Suprapubic skin (tissue), 4 donors: Measurements from ENCODE around the gene KLHDC9. TPM values are rescaled to one million over a fixed set of nuclear protein-coding genes. Genes with fewer than 3 reads are reported as not detected.

Experiments used
- DNase-seq, 2 donors: peaks; one replicate each; pipeline ENCODE4 v3.0.0-alpha.2; 2019; ENCODE audit warnings: low spot score in 2 of 2
- H3K27ac ChIP-seq: fragments of 200-600 bp; sonication (generic); one replicate; pipeline ENCODE4 v1.5.1; 2019
- H3K27me3 ChIP-seq: fragments of 200-600 bp; sonication (generic); one replicate; pipeline ENCODE4 v1.5.1; 2019
- H3K36me3 ChIP-seq: fragments of 200-600 bp; sonication (generic); one replicate; pipeline ENCODE4 v1.5.1; 2019
- H3K4me1 ChIP-seq: fragments of 200-600 bp; sonication (generic); one replicate; pipeline ENCODE4 v1.5.1; 2019
- H3K4me3 ChIP-seq: fragments of 200-600 bp; sonication (generic); one replicate; pipeline ENCODE4 v1.5.1; 2019; ENCODE audit warnings: mild to moderate bottlenecking
- H3K9me3 ChIP-seq: fragments of 200-600 bp; sonication (generic); one replicate; pipeline ENCODE4 v1.5.1; 2019
- EP300 ChIP-seq: sonication (generic); formaldehyde crosslinking; IDR thresholded peaks from one replicate; pipeline ENCODE4 v1.6.1; 2017; ENCODE audit warnings: antibody characterized with exemption
- POLR2A ChIP-seq, 2 donors: fragments of 450-650 bp; IDR thresholded peaks; one replicate each; pipeline ENCODE4 v1.6.1; 2017; ENCODE audit warnings: antibody characterized with exemption in 2 of 2, mild to moderate bottlenecking in 2 of 2, moderate library complexity in 2 of 2
- POLR2AphosphoS5 ChIP-seq, 3 donors: sonication (generic); formaldehyde crosslinking; IDR thresholded peaks; one replicate each; pipeline ENCODE4 v1.6.1; 2017; ENCODE audit warnings: antibody characterized with exemption in 3 of 3
- WGBS: methylation state at CpG from one replicate; pipeline ENCODE4 v1.1.5; 2018; 5-methylcytosine and 5-hydroxymethylcytosine counted together
- total RNA-seq, 4 donors: library from RNA; depleted of rRNA; stranded (reverse); fragments of >200 nt; gene quantifications; one replicate each; pipeline ENCODE4 v1.1.0, GENCODE V29; 2016
- TF ChIP-seq, protein P1 (sequence below), 2 donors: fragments of 200-600 bp in 1 of 2; fragments of 450-650 bp in 1 of 2; sonication (generic) in 1 of 2; IDR thresholded peaks; one replicate each; pipeline ENCODE4 v1.5.1; 2016 to 2019; ENCODE audit warnings: antibody characterized with exemption in 2 of 2, mild to moderate bottlenecking in 1 of 2, moderate library complexity in 1 of 2

The KLHDC9 gene
- total RNA-seq, 4 donors from 2014 or later, result 1.3 to 4.0 (median 1.4) TPM; not detected in 1

DNA sequence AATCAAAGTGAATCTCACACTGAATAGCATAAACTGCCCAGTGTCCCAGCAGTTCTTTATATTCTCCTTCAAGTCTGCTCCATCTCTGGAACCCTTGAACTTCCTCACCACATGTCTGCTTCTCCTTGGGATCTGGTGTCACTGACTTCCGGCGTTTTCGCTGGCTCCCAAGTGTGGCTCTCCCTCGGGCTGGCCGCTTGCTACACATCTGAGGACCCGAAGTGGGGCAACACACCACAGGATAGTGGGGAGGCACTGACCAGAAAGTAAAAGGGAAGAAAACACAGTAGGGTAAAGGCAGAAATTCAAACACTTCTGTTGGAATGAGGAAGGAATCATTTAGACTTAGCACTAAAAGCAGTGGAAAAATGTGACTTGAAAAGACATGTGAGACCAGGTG lies 24.8 kb downstream of the KLHDC9 start:
- Histone ChIP-seq H3K27me3 (no peaks in the 10 kb centered on the region), H3K36me3 (peaks cover 72% of the 10 kb centered on the region), H3K9me3 (no peaks in the 10 kb centered on the region), H3K27ac (no peak overlapping the region), H3K4me3 (no peak overlapping the region), H3K4me1 (peaks cover 41% of the 10 kb centered on the region)
- DNase-seq, result no peak
- 85% methylated on average over 6 of the region's 6 CpGs for WGBS
- TF ChIP-seq POLR2A (IDR thresholded peaks at IDR 0.05), result no peak
- no peak for TF ChIP-seq EP300
- TF ChIP-seq, protein P1, sequence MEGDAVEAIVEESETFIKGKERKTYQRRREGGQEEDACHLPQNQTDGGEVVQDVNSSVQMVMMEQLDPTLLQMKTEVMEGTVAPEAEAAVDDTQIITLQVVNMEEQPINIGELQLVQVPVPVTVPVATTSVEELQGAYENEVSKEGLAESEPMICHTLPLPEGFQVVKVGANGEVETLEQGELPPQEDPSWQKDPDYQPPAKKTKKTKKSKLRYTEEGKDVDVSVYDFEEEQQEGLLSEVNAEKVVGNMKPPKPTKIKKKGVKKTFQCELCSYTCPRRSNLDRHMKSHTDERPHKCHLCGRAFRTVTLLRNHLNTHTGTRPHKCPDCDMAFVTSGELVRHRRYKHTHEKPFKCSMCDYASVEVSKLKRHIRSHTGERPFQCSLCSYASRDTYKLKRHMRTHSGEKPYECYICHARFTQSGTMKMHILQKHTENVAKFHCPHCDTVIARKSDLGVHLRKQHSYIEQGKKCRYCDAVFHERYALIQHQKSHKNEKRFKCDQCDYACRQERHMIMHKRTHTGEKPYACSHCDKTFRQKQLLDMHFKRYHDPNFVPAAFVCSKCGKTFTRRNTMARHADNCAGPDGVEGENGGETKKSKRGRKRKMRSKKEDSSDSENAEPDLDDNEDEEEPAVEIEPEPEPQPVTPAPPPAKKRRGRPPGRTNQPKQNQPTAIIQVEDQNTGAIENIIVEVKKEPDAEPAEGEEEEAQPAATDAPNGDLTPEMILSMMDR (IDR thresholded peaks at IDR 0.05), result no peak

DNA sequence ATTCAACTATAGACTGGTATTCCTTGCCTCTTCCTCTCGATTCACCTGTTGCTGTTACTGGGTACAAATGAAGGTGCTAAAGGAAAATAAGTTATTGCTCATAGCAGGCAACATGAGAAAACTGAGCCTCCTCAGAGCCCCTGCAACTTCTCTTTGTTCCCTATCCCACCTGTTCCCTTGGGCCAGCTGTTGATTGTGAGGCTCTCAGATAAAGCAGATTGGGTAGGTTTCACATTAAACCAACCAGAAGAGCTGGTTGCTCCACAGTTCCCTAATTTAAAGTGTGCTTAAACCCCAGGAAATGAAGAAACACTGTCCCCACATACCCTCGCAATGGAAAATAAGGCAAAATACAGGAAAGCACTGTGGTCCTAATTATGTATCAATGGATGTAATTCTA lies 29.5 kb downstream of the KLHDC9 start:
- Histone ChIP-seq H3K4me1 (peaks cover 25% of the 10 kb centered on the region), H3K27me3 (no peaks in the 10 kb centered on the region), H3K27ac (no peak overlapping the region), H3K9me3 (no peaks in the 10 kb centered on the region), H3K36me3 (peaks cover 55% of the 10 kb centered on the region), H3K4me3 (no peak overlapping the region)
- no peak for TF ChIP-seq POLR2AphosphoS5 (IDR thresholded peaks at IDR 0.05)
- no peak for TF ChIP-seq EP300
- no peak for TF ChIP-seq POLR2A (IDR thresholded peaks at IDR 0.05)
- TF ChIP-seq, protein P1 (IDR thresholded peaks at IDR 0.05), result no peak
- no peak for DNase-seq
- 87% methylated on average over 2 of the region's 2 CpGs for WGBS

DNA sequence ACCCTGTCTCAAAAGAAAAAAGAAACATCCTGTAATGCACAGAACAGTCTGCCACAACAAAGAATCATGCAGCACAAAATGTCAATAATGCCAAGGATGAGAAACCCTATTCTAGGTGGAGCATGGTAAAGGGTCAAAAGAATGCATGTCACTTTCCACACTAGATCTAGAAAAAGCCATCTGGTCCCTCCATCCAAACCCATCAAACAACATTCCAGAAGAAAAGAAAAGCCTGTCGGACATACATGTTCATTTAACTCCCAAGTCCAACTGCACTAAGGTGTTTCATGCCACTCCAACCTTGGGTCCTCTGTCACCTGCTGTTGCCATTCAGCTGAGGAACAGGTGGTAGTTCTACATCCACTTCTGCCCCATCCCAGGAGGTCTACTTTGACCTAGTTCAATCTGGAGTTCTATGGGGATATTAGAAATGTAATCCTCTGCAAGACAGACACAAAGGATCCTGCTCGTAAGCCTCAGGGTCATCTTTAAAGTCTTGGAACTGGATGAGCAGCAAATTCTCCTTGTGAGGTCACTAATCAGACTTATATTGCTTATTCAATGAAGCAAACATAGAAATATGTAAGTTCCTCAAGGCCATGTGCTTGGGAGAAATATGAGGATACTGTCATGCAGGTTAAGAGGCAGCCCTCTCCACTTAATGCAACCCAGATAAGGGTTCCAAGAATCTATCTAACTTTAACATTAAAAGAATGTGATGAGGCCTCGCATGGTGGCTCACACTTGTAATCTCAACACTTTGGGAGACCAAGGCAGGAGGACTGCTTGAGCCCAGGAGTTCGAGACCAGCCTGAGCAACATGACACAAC lies 30.6 kb downstream of the KLHDC9 start:
- 86% methylated on average over 4 of the region's 4 CpGs for WGBS
- DNase-seq, result no peak
- H3K4me1 ChIP-seq, result peaks cover 32% of the 10 kb centered on the region
- TF ChIP-seq EP300, result no peak
- TF ChIP-seq POLR2A (IDR thresholded peaks at IDR 0.05), result no peak
- TF ChIP-seq, protein P1 (IDR thresholded peaks at IDR 0.05), result no peak
- TF ChIP-seq POLR2AphosphoS5 (IDR thresholded peaks at IDR 0.05), result no peak
- H3K27me3 ChIP-seq, result no peaks in the 10 kb centered on the region
- no peak overlapping the region for H3K27ac ChIP-seq
- no peaks in the 10 kb centered on the region for H3K9me3 ChIP-seq
- H3K4me3 ChIP-seq, result no peak overlapping the region
- H3K36me3 ChIP-seq, result peaks cover 43% of the 10 kb centered on the region

DNA sequence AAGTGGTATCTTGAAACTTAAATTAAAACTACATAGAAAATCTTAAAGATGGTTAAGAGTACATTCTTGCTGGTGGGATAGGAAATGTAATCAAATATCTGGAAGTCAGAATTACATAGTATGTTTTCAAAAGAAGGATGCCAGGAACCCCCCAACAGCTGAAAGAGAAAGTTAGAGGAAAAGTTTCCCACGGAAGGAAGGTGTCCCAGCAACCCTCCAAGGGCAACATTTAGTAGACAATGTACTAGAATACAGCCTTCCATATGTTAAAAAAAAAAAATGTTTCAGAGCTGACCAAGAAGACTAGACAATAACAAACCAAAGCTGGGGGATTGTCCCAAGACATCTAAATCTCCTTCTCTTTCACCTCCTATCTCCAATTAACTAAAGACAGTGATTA lies 32.1 kb downstream of the KLHDC9 start:
- TF ChIP-seq, protein P1 (IDR thresholded peaks at IDR 0.05), result no peak
- no peak for TF ChIP-seq POLR2A (IDR thresholded peaks at IDR 0.05)
- no peak for TF ChIP-seq EP300
- no peak for TF ChIP-seq POLR2AphosphoS5 (IDR thresholded peaks at IDR 0.05)
- WGBS, result 54% methylated on average over 1 of the region's 1 CpG
- Histone ChIP-seq H3K4me3 (no peak overlapping the region), H3K9me3 (no peaks in the 10 kb centered on the region), H3K36me3 (peaks cover 29% of the 10 kb centered on the region), H3K4me1 (peaks cover 37% of the 10 kb centered on the region), H3K27me3 (no peaks in the 10 kb centered on the region), H3K27ac (no peak overlapping the region)
- DNase-seq, result no peak

DNA sequence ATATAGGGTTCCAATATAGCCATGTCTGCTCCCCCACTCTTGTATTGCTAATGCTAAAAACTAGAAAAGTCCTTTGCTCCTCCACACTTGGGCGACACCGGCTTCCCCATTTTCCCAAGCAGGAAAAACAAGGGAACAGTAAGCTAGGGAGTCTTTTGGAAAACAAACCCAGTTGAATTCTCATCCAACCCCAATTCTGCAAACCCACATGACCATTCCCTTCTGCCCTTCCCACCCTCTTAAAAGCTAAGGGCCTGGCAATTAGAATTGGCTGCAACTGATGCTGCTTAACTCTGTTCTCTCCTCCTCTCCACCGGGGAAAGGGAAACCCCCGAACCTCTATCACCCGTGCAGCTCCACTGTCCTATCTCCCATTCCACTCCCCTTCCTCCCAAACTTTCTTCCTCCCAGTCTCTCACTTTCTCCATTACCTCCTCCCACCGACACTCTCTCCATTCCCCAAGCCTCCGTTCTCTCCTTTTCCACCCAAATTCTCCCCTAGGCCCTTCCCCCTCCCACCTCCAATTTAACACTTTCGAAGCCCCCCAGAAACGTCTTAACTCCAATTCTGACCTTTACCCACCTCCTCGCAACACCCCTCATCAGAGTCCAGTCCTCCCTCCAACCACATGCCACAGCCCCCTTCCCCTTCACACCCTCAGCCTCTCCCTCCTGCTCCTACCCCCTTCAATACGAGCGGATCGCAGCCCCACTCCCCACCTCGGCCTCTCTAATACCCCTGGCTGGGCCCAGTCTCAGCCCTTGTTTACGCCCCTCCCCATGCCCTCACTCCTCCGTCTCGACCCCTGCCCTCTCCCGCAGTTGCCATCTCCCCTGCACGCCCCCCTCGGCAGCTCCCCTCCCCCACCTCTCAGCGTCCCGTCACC lies 33.6 kb downstream of the KLHDC9 start:
- WGBS, result 3% methylated on average over 22 of the region's 22 CpGs
- Histone ChIP-seq H3K4me3 (peak overlapping the region; percentile 88), H3K36me3 (peaks cover 18% of the 10 kb centered on the region), H3K9me3 (no peaks in the 10 kb centered on the region), H3K4me1 (peaks cover 37% of the 10 kb centered on the region), H3K27me3 (no peaks in the 10 kb centered on the region), H3K27ac (peak overlapping the region; percentile 98)
- DNase-seq, result no peak
- TF ChIP-seq POLR2AphosphoS5 (IDR thresholded peaks at IDR 0.05) (no peak), EP300 (no peak), POLR2A (IDR thresholded peaks at IDR 0.05) (no peak)
- TF ChIP-seq, protein P1 (IDR thresholded peaks at IDR 0.05), result no peak
